DND-41 (cell line): ENCODE results near the gene PAX2.

Experiments
- ATAC-seq: fragments of 200-7000 bp; cut with Tn5 transposase; 3 replicates; pipeline ENCODE4 v1.9.1; 2021; ENCODE audit warnings: low read depth; ENCODE audit not compliant: insufficient read depth
- DNase-seq: peaks from one replicate; pipeline ENCODE4 v3.0.0-alpha.2; 2020
- H2AFZ ChIP-seq: 2 replicates; pipeline ENCODE4 v1.6.0; 2012; ENCODE audit warnings: low read depth, low read length
- H3K27ac ChIP-seq: 2 replicates; pipeline ENCODE4 v1.5.1; 2012; ENCODE audit warnings: low read length, inconsistent platforms
- H3K27me3 ChIP-seq: fragments of 200-600 bp; sonication (generic); 2 replicates; pipeline ENCODE4 v1.6.0; 2012; ENCODE audit warnings: low read length, mild to moderate bottlenecking, inconsistent platforms; ENCODE audit not compliant: insufficient read depth, poor library complexity
- H3K36me3 ChIP-seq: 2 replicates; pipeline ENCODE4 v1.5.1; 2012; ENCODE audit warnings: low read length, inconsistent platforms; ENCODE audit not compliant: insufficient read depth
- H3K4me1 ChIP-seq: 2 replicates; pipeline ENCODE4 v1.5.1; 2012; ENCODE audit warnings: mild to moderate bottlenecking, low read length; ENCODE audit not compliant: insufficient read depth
- H3K4me2 ChIP-seq: 2 replicates; pipeline ENCODE4 v1.6.0; 2012; ENCODE audit warnings: mild to moderate bottlenecking, moderate library complexity, low read length, inconsistent platforms; ENCODE audit not compliant: insufficient read depth
- H3K4me3 ChIP-seq, 2 experiments: fragments of 200-600 bp in 1 of 2; shearing (Covaris generic) in 1 of 2; 2 replicates each; pipeline ENCODE4 v1.5.1; 2012 to 2016; ENCODE audit warnings: inconsistent platforms in 2 of 2, low read length in 2 of 2, mild to moderate bottlenecking in 2 of 2, low read depth in 1 of 2, moderate library complexity in 1 of 2
- H3K79me2 ChIP-seq: 2 replicates; pipeline ENCODE4 v1.6.0; 2012; ENCODE audit warnings: low read length, inconsistent platforms; ENCODE audit not compliant: insufficient read depth
- H3K9ac ChIP-seq: 2 replicates; pipeline ENCODE4 v1.6.0; 2012; ENCODE audit warnings: low read depth, mild to moderate bottlenecking, inconsistent platforms, low read length, moderate library complexity
- H3K9me3 ChIP-seq: 2 replicates; pipeline ENCODE4 v1.5.1; 2012; ENCODE audit warnings: low read length, moderate library complexity, mild to moderate bottlenecking, inconsistent platforms; ENCODE audit not compliant: insufficient read depth, severe bottlenecking
- H4K20me1 ChIP-seq: 2 replicates; pipeline ENCODE4 v1.6.0; 2012; ENCODE audit warnings: low read length; ENCODE audit not compliant: insufficient read depth
- EZH2 ChIP-seq: IDR thresholded peaks from 3 replicates; pipeline ENCODE4 v1.6.1; 2012; ENCODE audit warnings: borderline replicate concordance, low read depth, mild to moderate bottlenecking, moderate library complexity, low read length, inconsistent platforms; ENCODE audit not compliant: severe bottlenecking
- TF ChIP-seq, protein P1 (sequence below): IDR thresholded peaks from 2 replicates; pipeline ENCODE4 v1.5.1; 2012; ENCODE audit warnings: borderline replicate concordance, low read length, moderate library complexity, mild to moderate bottlenecking; ENCODE audit not compliant: poor library complexity, severe bottlenecking; ENCODE audit errors: extremely low read depth

Gene PAX2

DNA sequence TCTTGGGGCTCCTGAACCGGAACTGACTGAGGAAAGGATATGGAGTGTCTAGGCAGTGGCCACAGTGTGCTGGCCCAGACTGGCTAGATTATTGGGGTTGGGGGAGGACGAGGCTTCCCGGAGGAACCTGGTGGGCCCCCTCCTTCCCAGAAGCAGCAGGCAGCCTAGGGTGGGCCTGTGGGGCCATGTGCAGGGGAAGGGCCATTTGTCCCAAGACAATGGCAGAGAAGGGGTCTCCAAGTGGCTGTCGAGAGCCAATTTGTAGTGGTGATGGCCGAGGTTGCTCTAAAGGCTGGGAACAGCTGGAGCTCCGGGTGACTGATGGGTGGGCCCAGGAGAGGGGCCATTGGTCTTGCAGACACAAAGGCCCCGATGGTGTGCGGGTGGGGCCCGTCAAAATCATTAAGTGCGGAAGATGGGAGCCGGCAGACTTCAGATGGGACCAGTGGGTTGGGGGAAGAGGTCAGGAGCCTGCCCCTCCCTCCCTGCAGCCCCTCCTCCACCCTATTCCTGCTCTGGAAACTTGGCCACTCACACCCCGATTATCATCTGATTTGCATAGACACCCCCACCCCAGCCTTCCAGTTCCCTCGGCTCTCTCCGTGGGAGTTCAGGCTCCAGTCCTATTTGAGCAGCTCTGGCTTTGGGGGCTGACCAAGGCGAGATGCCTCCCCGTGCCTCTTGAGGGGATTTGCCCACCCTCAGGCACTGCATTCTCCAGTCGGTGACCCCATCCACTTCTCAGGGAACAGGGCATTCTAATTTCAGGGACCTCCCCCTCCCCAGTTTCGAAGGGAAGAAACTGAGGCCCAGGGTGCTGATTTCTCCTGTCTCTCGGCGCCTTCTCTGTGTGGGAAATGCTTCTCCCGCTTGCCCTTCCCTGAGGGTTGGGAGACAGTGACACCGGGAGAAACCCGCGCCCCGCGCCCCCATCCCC is 36.0 kb upstream of the PAX2 start:
- H3K27me3 ChIP-seq = peaks cover 18% of the 10 kb centered on the region
- H3K4me2 ChIP-seq = no peak overlapping the region
- H3K9ac ChIP-seq = no peak overlapping the region

DNA sequence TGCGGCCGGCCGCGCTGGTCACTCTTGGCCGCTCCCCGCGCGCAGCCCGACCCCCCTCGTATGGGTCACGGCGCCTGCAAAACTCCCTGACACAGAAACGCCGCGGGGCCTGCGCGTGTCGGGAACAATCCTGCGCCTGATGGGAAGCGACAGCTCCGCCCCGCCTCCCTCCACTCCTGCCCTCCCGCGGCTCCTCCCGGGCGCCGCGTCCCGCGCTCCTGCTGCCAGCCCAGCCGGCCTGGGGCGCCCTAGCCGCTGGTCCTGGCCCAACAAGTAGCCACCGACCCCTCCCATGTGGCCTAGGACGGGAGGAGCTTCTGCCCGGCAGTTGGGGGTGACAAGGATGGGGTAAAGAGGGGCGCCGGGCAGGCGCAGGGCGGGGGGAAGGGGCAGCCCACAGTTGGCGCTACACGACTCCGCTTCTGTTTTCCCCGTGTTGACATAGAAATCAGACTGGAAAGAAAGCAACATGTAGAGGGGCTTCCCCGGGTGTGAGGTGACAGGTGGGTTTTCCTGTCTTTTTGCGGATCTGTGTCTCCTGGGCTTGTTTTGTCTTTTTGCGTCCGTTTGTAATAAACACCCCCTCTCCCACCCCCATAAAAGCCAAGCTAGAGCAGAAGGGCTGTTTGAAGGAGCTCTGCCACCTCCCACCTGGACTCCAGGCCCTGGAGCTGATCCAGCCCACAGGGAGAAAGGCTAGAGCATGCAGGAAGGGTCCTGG is 35.1 kb upstream of the PAX2 start:
- Histone ChIP-seq H4K20me1 (no peaks in the 10 kb centered on the region), H2AFZ (no peak overlapping the region), H3K4me2 (no peak overlapping the region), H3K4me1 (no peaks in the 10 kb centered on the region), H3K27me3 (peaks cover 18% of the 10 kb centered on the region), H3K36me3 (no peaks in the 10 kb centered on the region), H3K9me3 (no peaks in the 10 kb centered on the region), H3K9ac (no peak overlapping the region), H3K79me2 (no peaks in the 10 kb centered on the region), H3K4me3 (no peak overlapping the region), H3K27ac (no peak overlapping the region)
- DNase-seq (no peak), ATAC-seq (no peak)
- TF ChIP-seq EZH2 = no peak
- TF ChIP-seq, protein P1, sequence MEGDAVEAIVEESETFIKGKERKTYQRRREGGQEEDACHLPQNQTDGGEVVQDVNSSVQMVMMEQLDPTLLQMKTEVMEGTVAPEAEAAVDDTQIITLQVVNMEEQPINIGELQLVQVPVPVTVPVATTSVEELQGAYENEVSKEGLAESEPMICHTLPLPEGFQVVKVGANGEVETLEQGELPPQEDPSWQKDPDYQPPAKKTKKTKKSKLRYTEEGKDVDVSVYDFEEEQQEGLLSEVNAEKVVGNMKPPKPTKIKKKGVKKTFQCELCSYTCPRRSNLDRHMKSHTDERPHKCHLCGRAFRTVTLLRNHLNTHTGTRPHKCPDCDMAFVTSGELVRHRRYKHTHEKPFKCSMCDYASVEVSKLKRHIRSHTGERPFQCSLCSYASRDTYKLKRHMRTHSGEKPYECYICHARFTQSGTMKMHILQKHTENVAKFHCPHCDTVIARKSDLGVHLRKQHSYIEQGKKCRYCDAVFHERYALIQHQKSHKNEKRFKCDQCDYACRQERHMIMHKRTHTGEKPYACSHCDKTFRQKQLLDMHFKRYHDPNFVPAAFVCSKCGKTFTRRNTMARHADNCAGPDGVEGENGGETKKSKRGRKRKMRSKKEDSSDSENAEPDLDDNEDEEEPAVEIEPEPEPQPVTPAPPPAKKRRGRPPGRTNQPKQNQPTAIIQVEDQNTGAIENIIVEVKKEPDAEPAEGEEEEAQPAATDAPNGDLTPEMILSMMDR = no peak

More for the DNA sequence above, 36.0 kb upstream of the PAX2 start:
- Histone ChIP-seq H3K79me2 (no peaks in the 10 kb centered on the region), H3K36me3 (no peaks in the 10 kb centered on the region), H4K20me1 (no peaks in the 10 kb centered on the region), H3K27ac (no peak overlapping the region), H2AFZ (no peak overlapping the region), H3K9me3 (no peaks in the 10 kb centered on the region), H3K4me1 (no peaks in the 10 kb centered on the region), H3K4me3 (no peak overlapping the region)
- DNase-seq (no peak), ATAC-seq (no peak)
- no peak for TF ChIP-seq EZH2
- TF ChIP-seq, protein P1 = no peak

DNA sequence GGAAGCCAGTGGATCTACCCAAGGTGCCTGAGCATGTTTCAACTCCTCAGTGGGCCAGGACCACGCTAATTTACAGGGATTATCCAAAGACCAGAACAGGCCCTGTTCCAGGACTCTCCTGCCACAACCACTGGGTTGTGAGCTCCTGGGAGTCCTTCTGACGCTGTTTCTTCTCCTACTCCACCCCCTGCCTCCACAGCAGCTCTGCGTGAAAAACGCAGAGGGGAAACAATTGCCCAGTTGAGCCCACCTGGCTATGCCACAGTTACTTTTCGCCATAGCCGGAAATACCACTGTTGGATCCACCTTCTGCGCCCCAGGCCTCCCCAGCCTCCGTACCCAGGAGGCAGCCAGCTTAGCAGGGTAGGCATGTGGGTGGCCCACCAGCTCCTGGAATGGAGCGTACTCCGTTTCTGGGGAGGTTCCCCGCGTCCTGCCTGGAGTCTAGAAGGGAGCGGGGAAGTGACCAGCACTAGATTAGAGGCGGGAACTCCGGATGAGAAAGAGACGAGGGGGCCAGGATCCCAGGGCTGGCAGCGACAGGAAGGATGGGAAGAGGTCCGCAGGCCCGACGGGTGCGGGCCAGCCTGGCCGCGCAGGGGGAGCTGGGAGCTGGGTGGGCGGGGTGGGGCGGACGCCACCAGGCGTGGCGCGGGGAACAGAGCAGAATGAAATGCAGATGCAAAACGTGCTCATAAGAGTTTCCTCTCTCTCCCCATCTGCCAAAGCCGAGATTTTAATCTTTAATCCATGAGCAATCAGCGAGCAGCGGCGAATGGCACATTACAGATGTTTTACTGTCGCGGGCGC is 32.1 kb upstream of the PAX2 start:
- no peak for ATAC-seq
- no peak overlapping the region for H3K4me2 ChIP-seq
- H2AFZ ChIP-seq = no peak overlapping the region
- no peaks in the 10 kb centered on the region for H3K4me1 ChIP-seq
- H3K36me3 ChIP-seq = no peaks in the 10 kb centered on the region
- TF ChIP-seq EZH2 = no peak
- TF ChIP-seq, protein P1 = no peak
- no peaks in the 10 kb centered on the region for H3K9me3 ChIP-seq
- no peaks in the 10 kb centered on the region for H3K79me2 ChIP-seq
- H3K9ac ChIP-seq = no peak overlapping the region
- peaks cover 18% of the 10 kb centered on the region for H3K27me3 ChIP-seq
- H3K4me3 ChIP-seq = no peak overlapping the region
- no peak overlapping the region for H3K27ac ChIP-seq
- no peaks in the 10 kb centered on the region for H4K20me1 ChIP-seq
- DNase-seq = no peak
